ENCODE measurements around the gene CHRNA4. TPM values are rescaled to one million over a fixed set of nuclear protein-coding genes. Genes with fewer than 3 reads are reported as not detected.

CHRNA4 gene
- total RNA-seq, 4 donors from 2014 or later: 0.54 to 6.3 (median 1.9) TPM

GRCh38 chr20:63317601-63318291 is 43.4 kb downstream of the CHRNA4 start:
- H3K4me1 ChIP-seq: peaks cover 0 to 10% of the 10 kb centered on the region in 2 donors
- no peak overlapping the region for H3K27ac ChIP-seq
- no peak overlapping the region for H3K4me3 ChIP-seq (replicated peaks in 1 of 3)
- intact Hi-C loops (cut with DNase I): no loop called here
- H3K9me3 ChIP-seq: no peaks in the 10 kb centered on the region
- TF ChIP-seq, protein P1, sequence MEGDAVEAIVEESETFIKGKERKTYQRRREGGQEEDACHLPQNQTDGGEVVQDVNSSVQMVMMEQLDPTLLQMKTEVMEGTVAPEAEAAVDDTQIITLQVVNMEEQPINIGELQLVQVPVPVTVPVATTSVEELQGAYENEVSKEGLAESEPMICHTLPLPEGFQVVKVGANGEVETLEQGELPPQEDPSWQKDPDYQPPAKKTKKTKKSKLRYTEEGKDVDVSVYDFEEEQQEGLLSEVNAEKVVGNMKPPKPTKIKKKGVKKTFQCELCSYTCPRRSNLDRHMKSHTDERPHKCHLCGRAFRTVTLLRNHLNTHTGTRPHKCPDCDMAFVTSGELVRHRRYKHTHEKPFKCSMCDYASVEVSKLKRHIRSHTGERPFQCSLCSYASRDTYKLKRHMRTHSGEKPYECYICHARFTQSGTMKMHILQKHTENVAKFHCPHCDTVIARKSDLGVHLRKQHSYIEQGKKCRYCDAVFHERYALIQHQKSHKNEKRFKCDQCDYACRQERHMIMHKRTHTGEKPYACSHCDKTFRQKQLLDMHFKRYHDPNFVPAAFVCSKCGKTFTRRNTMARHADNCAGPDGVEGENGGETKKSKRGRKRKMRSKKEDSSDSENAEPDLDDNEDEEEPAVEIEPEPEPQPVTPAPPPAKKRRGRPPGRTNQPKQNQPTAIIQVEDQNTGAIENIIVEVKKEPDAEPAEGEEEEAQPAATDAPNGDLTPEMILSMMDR (IDR thresholded peaks at IDR 0.05): no peak
- TF ChIP-seq POLR2A (IDR thresholded peaks at IDR 0.05): no peak
- H3K36me3 ChIP-seq: no peaks in the 10 kb centered on the region
- WGBS, 2 donors: 78 to 81% methylated on average over 17 to 18 of the region's 18 CpGs
- DNase-seq: peak in 1 of 2 donors; percentile 0
- no peaks in the 10 kb centered on the region for H3K27me3 ChIP-seq

DNA sequence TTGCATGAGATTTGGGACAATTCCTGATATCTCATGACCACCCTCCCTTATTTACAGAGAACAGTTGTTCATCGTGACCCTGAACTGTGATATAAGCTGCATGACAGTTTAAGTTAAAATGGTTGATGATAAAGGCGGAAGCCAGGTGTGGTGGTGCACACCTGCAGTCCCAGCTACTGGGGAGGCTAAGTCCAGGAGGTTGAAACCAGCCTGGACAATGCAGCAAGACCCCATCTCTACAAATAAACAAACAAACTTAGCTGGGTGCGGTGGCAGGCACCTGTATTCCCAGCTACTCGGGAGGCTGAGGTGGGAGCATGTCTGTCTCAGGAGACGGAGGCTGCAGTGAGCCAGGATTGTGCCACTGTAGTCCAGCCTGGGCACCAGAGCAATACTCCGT is 44.1 kb downstream of the CHRNA4 start:
- no peak overlapping the region for H3K4me3 ChIP-seq (replicated peaks in 1 of 3)
- 86 to 92% methylated on average over 6 of the region's 6 CpGs for WGBS, 2 donors
- H3K27ac ChIP-seq: no peak overlapping the region
- H3K27me3 ChIP-seq: no peaks in the 10 kb centered on the region
- no peaks in the 10 kb centered on the region for H3K36me3 ChIP-seq
- no peak for DNase-seq
- no peaks in the 10 kb centered on the region for H3K9me3 ChIP-seq
- intact Hi-C loops (cut with DNase I): no loop called here
- peaks cover 0 to 10% of the 10 kb centered on the region in 2 donors for H3K4me1 ChIP-seq
- TF ChIP-seq, protein P1 (IDR thresholded peaks at IDR 0.05): no peak
- TF ChIP-seq POLR2A (IDR thresholded peaks at IDR 0.05): no peak

- H3K27ac ChIP-seq: no peak overlapping the region
- H3K9me3 ChIP-seq: no peaks in the 10 kb centered on the region
- no peak overlapping the region for H3K4me3 ChIP-seq (replicated peaks in 1 of 3)
- TF ChIP-seq, protein P1 (IDR thresholded peaks at IDR 0.05): no peak
- TF ChIP-seq POLR2A (IDR thresholded peaks at IDR 0.05): no peak
- H3K27me3 ChIP-seq: no peaks in the 10 kb centered on the region
- H3K36me3 ChIP-seq: no peaks in the 10 kb centered on the region
- H3K4me1 ChIP-seq: peaks cover 0 to 9% of the 10 kb centered on the region in 2 donors
- peak; percentile 0 to 1 for DNase-seq
- WGBS, 2 donors: 76 to 84% methylated on average over 14 of the region's 14 CpGs
- intact Hi-C loops (cut with DNase I): no loop called here
Measured at GRCh38 chr20:63316502-63316921, 44.6 kb downstream of the CHRNA4 start.

DNA sequence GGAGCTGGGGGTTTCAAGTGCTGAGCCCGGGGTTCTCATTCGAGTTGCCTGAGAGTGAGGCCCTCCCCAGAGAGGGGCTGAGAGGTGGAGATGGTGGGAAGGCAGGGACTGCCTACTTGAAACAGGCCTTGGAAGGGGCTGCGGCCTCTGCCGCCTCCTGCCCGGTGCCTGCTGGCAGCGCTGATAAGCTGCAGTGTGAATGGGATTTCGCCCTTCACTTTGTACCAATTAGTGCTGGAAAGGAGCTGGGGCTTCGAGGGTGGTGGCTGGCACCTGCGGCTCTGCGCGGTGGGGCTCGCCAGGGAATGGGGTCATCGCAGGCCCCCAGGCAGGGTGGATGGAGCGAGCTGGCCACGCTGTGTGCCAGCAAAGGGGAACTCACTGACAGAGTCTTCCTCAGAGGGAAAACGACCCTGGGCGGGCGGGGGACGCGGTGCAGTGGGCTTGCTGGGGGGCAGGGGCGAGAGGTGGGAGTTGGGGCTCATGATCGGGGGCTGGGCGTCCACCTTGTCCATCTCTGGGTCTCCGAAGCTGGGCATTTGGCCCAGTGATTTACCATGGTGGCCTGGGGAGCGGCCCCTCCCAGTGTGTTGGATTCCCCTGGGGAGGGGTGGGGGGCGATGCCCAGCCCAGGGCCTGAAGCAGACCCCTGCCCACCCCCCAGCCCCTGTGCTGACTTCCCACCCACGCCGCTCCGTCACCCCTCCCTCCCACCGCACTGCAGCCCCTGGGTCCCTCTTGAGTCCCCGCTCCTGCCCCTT is 45.2 kb downstream of the CHRNA4 start:
- no peak for TF ChIP-seq POLR2A (IDR thresholded peaks at IDR 0.05)
- TF ChIP-seq, protein P1 (IDR thresholded peaks at IDR 0.05): no peak
- H3K27ac ChIP-seq: no peak overlapping the region
- 77 to 79% methylated on average over 24 to 29 of the region's 31 CpGs for whole genome bisulfite sequencing, 2 donors
- DNase-seq: peak in 1 of 2 donors; percentile 4
- H3K27me3 ChIP-seq: no peaks in the 10 kb centered on the region
- H3K4me1 ChIP-seq: peaks cover 0 to 3% of the 10 kb centered on the region in 2 donors
- H3K9me3 ChIP-seq: no peaks in the 10 kb centered on the region
- intact Hi-C loops (cut with DNase I): no loop called here
- H3K4me3 ChIP-seq (replicated peaks in 1 of 3): no peak overlapping the region
- no peaks in the 10 kb centered on the region for H3K36me3 ChIP-seq

- Histone ChIP-seq H3K9me3 (no peaks in the 10 kb centered on the region), H3K27ac (no peak overlapping the region), H3K4me3 (replicated peaks in 1 of 3) (no peak overlapping the region), H3K4me1 (no peaks in the 10 kb centered on the region), H3K36me3 (no peaks in the 10 kb centered on the region), H3K27me3 (no peaks in the 10 kb centered on the region)
- TF ChIP-seq POLR2A (IDR thresholded peaks at IDR 0.05): no peak
- TF ChIP-seq, protein P1 (IDR thresholded peaks at IDR 0.05): no peak
- WGBS, 2 donors: 74 to 80% methylated on average over 1 to 11 of the region's 15 CpGs
- intact Hi-C loops (cut with DNase I): no loop called here
- DNase-seq: no peak
Measured at GRCh38 chr20:63315240-63315689, 45.9 kb downstream of the CHRNA4 start.
